Fibroblast of upper back skin (primary cell): Measurements from ENCODE around the gene FRY.
A peak's percentile ranks its signal among the peaks of the same experiment; 100 is the strongest.

ENCODE experiments used
- DNase-seq: peaks from one replicate; pipeline ENCODE4 v3.0.0-alpha.2; 2013

FRY gene

GRCh38 chr13:32266130-32266529 lies 234.6 kb downstream of the FRY start:
- DNase-seq: no peak

- DNase-seq: no peak
These were observed 236.4 kb downstream of the FRY start for GRCh38 chr13:32267836-32268439.

GRCh38 chr13:32272021-32272683 lies 240.6 kb downstream of the FRY start:
- DNase-seq: no peak

GRCh38 chr13:32277839-32278238 lies 246.3 kb downstream of the FRY start:
- DNase-seq: no peak

- DNase-seq: peak; percentile 17
These were observed 246.9 kb downstream of the FRY start for GRCh38 chr13:32278426-32278825.

- DNase-seq: no peak
These were observed 249.5 kb downstream of the FRY start for GRCh38 chr13:32281096-32281495.

GRCh38 chr13:32282096-32282711 lies 250.6 kb downstream of the FRY start:
- DNase-seq: no peak

GRCh38 chr13:32284927-32285632 lies 253.5 kb downstream of the FRY start:
- peak; percentile 46 for DNase-seq

- no peak for DNase-seq
These were observed 254.0 kb downstream of the FRY start for GRCh38 chr13:32285633-32285965.

GRCh38 chr13:32297206-32297605 lies 265.6 kb downstream of the FRY start:
- DNase-seq: peak; percentile 37

GRCh38 chr13:32298695-32299094 lies 267.1 kb downstream of the FRY start:
- DNase-seq: no peak

- no peak for DNase-seq
These were observed 268.3 kb downstream of the FRY start for GRCh38 chr13:32299893-32300292.

GRCh38 chr13:32300406-32300805 lies 268.8 kb downstream of the FRY start:
- DNase-seq: no peak

GRCh38 chr13:32300920-32301319 lies 269.3 kb downstream of the FRY start:
- DNase-seq: no peak

- no peak for DNase-seq
These were observed 270.9 kb downstream of the FRY start for GRCh38 chr13:32302461-32302860.

- DNase-seq: no peak
These were observed 274.1 kb downstream of the FRY start for GRCh38 chr13:32305646-32306045.

- DNase-seq: no peak
These were observed 277.9 kb downstream of the FRY start for GRCh38 chr13:32309312-32310133.

GRCh38 chr13:32310134-32310706 lies 278.6 kb downstream of the FRY start:
- peak; percentile 61 for DNase-seq

GRCh38 chr13:32311188-32311897 lies 279.8 kb downstream of the FRY start:
- DNase-seq: no peak

- peak; percentile 35 for DNase-seq
These were observed 283.0 kb downstream of the FRY start for GRCh38 chr13:32314271-32315237.
